Measurements from ENCODE around the gene TMEM192.
"Not testable (repeated sequence)": the region's sequence is repeated elsewhere in the genome, so short reads cannot be mapped to it uniquely, and the experiment has no call there.

The TMEM192 gene

DNA sequence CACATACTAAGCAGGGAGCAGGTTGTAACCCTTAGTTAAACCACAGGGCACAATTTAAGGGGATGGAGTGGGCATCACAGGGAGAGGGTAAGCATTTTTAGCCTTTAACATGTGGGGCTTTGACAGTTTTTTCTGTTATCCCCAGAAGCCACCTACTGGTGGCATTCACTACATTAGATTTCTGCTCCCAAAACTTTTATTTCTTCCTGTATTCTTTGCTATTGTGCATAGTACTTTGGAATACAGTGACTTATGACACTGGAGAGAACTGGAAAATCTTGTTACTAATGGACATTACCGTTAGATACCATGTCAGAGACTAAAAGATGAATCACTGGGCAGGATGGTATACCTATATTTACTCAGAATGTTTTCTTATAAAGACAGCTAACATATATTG is 51.7 kb downstream of the TMEM192 start:
- Histone ChIP-seq H3K4me3 (ENCODE audit: low read depth in 1 of 5, low read length in 5 of 5) (no peak overlapping the region), H3K27ac (ENCODE audit: low read depth, low read length) (no peak overlapping the region), H3K4me1 (ENCODE audit: control insufficient read depth in 5 of 5, insufficient read depth in 5 of 5, low read length in 5 of 5) (no peaks in the 10 kb centered on the region), H3K9ac (ENCODE audit: low read length in 5 of 5) (no peak overlapping the region), H3K9me3 (ENCODE audit: control insufficient read depth in 5 of 5, low read length in 5 of 5) (no peaks in the 10 kb centered on the region), H3K36me3 (ENCODE audit: control insufficient read depth in 5 of 5, insufficient read depth in 5 of 5, low read length in 5 of 5) (no peaks in the 10 kb centered on the region), H3K27me3 (ENCODE audit: control insufficient read depth in 5 of 5, insufficient read depth in 4 of 5, low read length in 5 of 5) (no peaks in the 10 kb centered on the region)

DNA sequence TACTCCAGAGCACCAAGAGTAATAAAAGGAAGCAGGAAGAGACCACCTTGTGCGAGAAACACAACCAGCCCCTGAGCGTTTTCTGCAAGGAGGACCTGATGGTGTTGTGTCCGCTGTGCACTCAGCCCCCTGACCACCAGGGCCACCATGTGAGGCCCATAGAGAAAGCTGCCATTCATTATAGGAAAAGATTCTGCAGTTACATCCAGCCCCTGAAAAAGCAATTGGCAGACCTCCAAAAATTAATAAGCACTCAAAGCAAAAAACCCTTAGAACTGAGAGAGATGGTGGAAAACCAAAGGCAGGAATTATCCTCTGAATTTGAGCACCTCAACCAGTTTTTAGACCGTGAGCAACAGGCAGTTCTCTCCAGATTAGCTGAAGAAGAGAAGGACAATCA is 53.3 kb downstream of the TMEM192 start:
- Histone ChIP-seq H3K4me3 (ENCODE audit: low read depth in 1 of 5, low read length in 5 of 5) (no peak overlapping the region), H3K36me3 (ENCODE audit: control insufficient read depth in 5 of 5, insufficient read depth in 5 of 5, low read length in 5 of 5) (no peaks in the 10 kb centered on the region), H3K27ac (ENCODE audit: low read depth, low read length) (no peak overlapping the region), H3K9me3 (ENCODE audit: control insufficient read depth in 5 of 5, low read length in 5 of 5) (no peaks in the 10 kb centered on the region), H3K4me1 (ENCODE audit: control insufficient read depth in 5 of 5, insufficient read depth in 5 of 5, low read length in 5 of 5) (no peaks in the 10 kb centered on the region), H3K9ac (ENCODE audit: low read length in 5 of 5) (no peak overlapping the region), H3K27me3 (ENCODE audit: control insufficient read depth in 5 of 5, insufficient read depth in 4 of 5, low read length in 5 of 5) (no peaks in the 10 kb centered on the region)

GRCh38 chr4:165058666-165059065 is 54.0 kb downstream of the TMEM192 start:
- H3K27me3 ChIP-seq (ENCODE audit: control insufficient read depth in 5 of 5, insufficient read depth in 4 of 5, low read length in 5 of 5), result no peaks in the 10 kb centered on the region
- no peak overlapping the region for H3K4me3 ChIP-seq (ENCODE audit: low read depth in 1 of 5, low read length in 5 of 5)
- H3K9ac ChIP-seq (ENCODE audit: low read length in 5 of 5), result no peak overlapping the region
- H3K36me3 ChIP-seq (ENCODE audit: control insufficient read depth in 5 of 5, insufficient read depth in 5 of 5, low read length in 5 of 5), result no peaks in the 10 kb centered on the region
- H3K4me1 ChIP-seq (ENCODE audit: control insufficient read depth in 5 of 5, insufficient read depth in 5 of 5, low read length in 5 of 5), result no peaks in the 10 kb centered on the region
- no peak overlapping the region for H3K27ac ChIP-seq (ENCODE audit: low read depth, low read length)
- no peaks in the 10 kb centered on the region for H3K9me3 ChIP-seq (ENCODE audit: control insufficient read depth in 5 of 5, low read length in 5 of 5)

DNA sequence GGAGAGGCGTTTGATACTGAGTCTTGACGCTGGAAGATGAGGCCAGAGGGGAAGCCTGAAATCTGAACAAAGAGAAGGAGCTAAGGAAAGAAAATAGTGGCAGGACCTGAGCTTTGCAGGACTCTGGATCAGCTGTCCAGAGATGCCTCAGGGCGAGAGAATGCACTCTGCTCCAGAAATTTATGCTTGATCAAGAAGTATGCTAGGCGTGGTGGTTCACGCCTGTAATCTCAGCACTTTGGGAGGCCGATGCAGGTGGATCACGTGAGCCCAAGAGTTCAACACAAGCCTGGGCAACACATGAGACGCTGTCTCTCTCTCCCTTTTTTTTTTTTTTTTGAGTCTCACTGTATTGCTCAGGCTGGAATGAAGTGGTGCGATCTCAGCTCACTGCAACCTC is 57.1 kb downstream of the TMEM192 start:
- no peak overlapping the region for H3K9ac ChIP-seq (ENCODE audit: low read length in 5 of 5)
- no peaks in the 10 kb centered on the region for H3K4me1 ChIP-seq (ENCODE audit: control insufficient read depth in 5 of 5, insufficient read depth in 5 of 5, low read length in 5 of 5)
- H3K27me3 ChIP-seq (ENCODE audit: control insufficient read depth in 5 of 5, insufficient read depth in 4 of 5, low read length in 5 of 5), result no peaks in the 10 kb centered on the region
- no peaks in the 10 kb centered on the region for H3K9me3 ChIP-seq (ENCODE audit: control insufficient read depth in 5 of 5, low read length in 5 of 5)
- H3K27ac ChIP-seq (ENCODE audit: low read depth, low read length), result no peak overlapping the region
- no peak overlapping the region for H3K4me3 ChIP-seq (ENCODE audit: low read depth in 1 of 5, low read length in 5 of 5)
- H3K36me3 ChIP-seq (ENCODE audit: control insufficient read depth in 5 of 5, insufficient read depth in 5 of 5, low read length in 5 of 5), result no peaks in the 10 kb centered on the region

DNA sequence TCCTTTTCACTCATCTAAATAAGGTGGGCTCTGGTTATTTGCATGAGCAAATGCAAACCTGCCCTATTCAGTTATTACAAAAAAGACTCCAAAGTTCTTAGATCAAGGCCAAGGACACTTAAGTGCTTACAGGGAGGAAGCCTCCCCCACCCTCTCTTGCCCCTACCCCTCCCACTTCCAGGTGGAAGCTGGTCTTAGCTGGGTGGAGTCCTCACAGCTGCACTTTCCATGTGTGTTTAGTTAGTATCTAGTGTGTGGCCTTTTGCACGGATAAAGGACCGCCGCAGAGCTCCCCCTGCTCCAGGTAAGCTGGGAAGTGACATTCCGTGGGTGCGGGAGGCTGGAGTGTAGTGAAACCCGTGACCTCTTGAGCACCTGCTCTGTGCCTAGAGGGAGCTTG is 59.0 kb downstream of the TMEM192 start, which contains the start of gene TRIM75:
TRIM75 (plus strand) TSS at position 222 of the 400 bp plus-strand sequence. CDS start 5,282 bp downstream, outside the sequence.
- Histone ChIP-seq H3K4me3 (ENCODE audit: low read depth in 1 of 5, low read length in 5 of 5) (no peak within 1 kb of the TSS), H3K9me3 (ENCODE audit: control insufficient read depth in 5 of 5, low read length in 5 of 5) (no peaks in the 10 kb centered on the region), H3K4me1 (ENCODE audit: control insufficient read depth in 5 of 5, insufficient read depth in 5 of 5, low read length in 5 of 5) (no peaks in the 10 kb centered on the region), H3K27ac (ENCODE audit: low read depth, low read length) (no peak within 1 kb of the TSS), H3K27me3 (ENCODE audit: control insufficient read depth in 5 of 5, insufficient read depth in 4 of 5, low read length in 5 of 5) (no peaks in the 10 kb centered on the region), H3K9ac (ENCODE audit: low read length in 5 of 5) (no peak within 1 kb of the TSS), H3K36me3 (ENCODE audit: control insufficient read depth in 5 of 5, insufficient read depth in 5 of 5, low read length in 5 of 5) (no peaks in the 10 kb centered on the region)

- Histone ChIP-seq H3K27me3 (ENCODE audit: control insufficient read depth in 5 of 5, insufficient read depth in 4 of 5, low read length in 5 of 5) (no peaks in the 10 kb centered on the region), H3K36me3 (ENCODE audit: control insufficient read depth in 5 of 5, insufficient read depth in 5 of 5, low read length in 5 of 5) (no peaks in the 10 kb centered on the region), H3K9me3 (ENCODE audit: control insufficient read depth in 5 of 5, low read length in 5 of 5) (no peaks in the 10 kb centered on the region), H3K4me1 (ENCODE audit: control insufficient read depth in 5 of 5, insufficient read depth in 5 of 5, low read length in 5 of 5) (no peaks in the 10 kb centered on the region), H3K4me3 (ENCODE audit: low read depth in 1 of 5, low read length in 5 of 5) (no peak overlapping the region), H3K9ac (ENCODE audit: low read length in 5 of 5) (no peak overlapping the region), H3K27ac (ENCODE audit: low read depth, low read length) (no peak overlapping the region)
Measured at GRCh38 chr4:165052627-165053026, 60.0 kb downstream of the TMEM192 start.

GRCh38 chr4:165048170-165048569 is 64.5 kb downstream of the TMEM192 start:
- H3K9me3 ChIP-seq (ENCODE audit: control insufficient read depth in 5 of 5, low read length in 5 of 5), result no peaks in the 10 kb centered on the region
- H3K4me3 ChIP-seq (ENCODE audit: low read depth in 1 of 5, low read length in 5 of 5), result no peak overlapping the region
- H3K36me3 ChIP-seq (ENCODE audit: control insufficient read depth in 5 of 5, insufficient read depth in 5 of 5, low read length in 5 of 5), result no peaks in the 10 kb centered on the region
- peaks cover 0 to 3% (median 0%) of the 10 kb centered on the region in 5 donors for H3K27me3 ChIP-seq (ENCODE audit: control insufficient read depth in 5 of 5, insufficient read depth in 4 of 5, low read length in 5 of 5)
- no peak overlapping the region for H3K27ac ChIP-seq (ENCODE audit: low read depth, low read length)
- no peaks in the 10 kb centered on the region for H3K4me1 ChIP-seq (ENCODE audit: control insufficient read depth in 5 of 5, insufficient read depth in 5 of 5, low read length in 5 of 5)
- no peak overlapping the region for H3K9ac ChIP-seq (ENCODE audit: low read length in 5 of 5)

DNA sequence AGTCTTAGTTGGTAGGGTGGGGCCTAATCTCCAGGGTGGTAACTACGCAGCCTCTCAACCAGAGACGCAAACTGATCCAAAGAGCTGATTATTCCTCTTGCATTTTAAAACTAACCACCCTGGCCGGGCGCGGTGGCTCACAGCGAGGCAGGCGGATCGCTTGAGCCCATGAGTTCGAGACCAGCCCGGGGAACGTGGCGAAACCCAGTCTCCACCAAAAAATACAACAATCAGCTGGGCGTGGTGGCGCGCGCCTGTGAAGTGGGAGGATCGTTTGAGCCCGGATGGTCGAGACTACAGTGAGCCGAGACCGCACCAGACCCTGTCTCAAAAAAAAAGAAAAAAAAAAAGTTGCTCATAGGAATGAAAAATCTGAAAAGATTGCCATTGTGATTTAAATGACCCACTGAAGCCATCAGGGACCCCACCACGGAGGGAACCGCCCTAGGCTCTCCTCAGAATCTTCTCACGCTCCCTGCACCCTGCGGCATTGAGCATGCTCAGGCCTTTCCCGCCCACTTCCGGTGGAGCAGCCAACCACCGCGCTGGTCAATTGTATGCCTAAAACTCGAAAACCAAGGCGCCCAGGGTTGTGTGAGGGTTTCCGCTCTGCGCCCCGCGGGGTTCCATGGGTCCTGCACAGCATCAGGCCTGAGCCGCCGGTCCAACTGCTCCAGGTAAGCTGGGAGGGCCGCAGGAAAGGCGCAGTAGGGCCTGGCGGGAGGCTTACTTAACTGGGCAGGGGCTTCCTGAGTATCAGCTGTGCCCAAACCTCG is 81.0 kb downstream of the TMEM192 start, which contains the start of gene TRIM60:
TRIM60 (plus strand) TSS at position 564 of the 776 bp plus-strand sequence. CDS start 8,074 bp downstream, outside the sequence.
- Histone ChIP-seq H3K27ac (ENCODE audit: low read depth, low read length) (no peak within 1 kb of the TSS), H3K4me3 (ENCODE audit: low read depth in 1 of 5, low read length in 5 of 5) (no peak within 1 kb of the TSS), H3K9ac (ENCODE audit: low read length in 5 of 5) (no peak within 1 kb of the TSS), H3K4me1 (ENCODE audit: control insufficient read depth in 5 of 5, insufficient read depth in 5 of 5, low read length in 5 of 5) (no peaks in the 10 kb centered on the region), H3K36me3 (ENCODE audit: control insufficient read depth in 5 of 5, insufficient read depth in 5 of 5, low read length in 5 of 5) (no peaks in the 10 kb centered on the region), H3K9me3 (ENCODE audit: control insufficient read depth in 5 of 5, low read length in 5 of 5) (peaks cover 0 to 3% (median 0%) of the 10 kb centered on the region in 5 donors), H3K27me3 (ENCODE audit: control insufficient read depth in 5 of 5, insufficient read depth in 4 of 5, low read length in 5 of 5) (peaks cover 0 to under 1% (median 0%) of the 10 kb centered on the region in 5 donors)

GRCh38 chr4:165027762-165028402 is 84.8 kb downstream of the TMEM192 start:
- no peaks in the 10 kb centered on the region for H3K4me1 ChIP-seq (ENCODE audit: control insufficient read depth in 5 of 5, insufficient read depth in 5 of 5, low read length in 5 of 5)
- H3K9ac ChIP-seq (ENCODE audit: low read length in 5 of 5), result no peak overlapping the region
- peaks cover 0 to 2% (median 0%) of the 10 kb centered on the region in 5 donors for H3K27me3 ChIP-seq (ENCODE audit: control insufficient read depth in 5 of 5, insufficient read depth in 4 of 5, low read length in 5 of 5)
- no peak overlapping the region for H3K27ac ChIP-seq (ENCODE audit: low read depth, low read length)
- H3K9me3 ChIP-seq (ENCODE audit: control insufficient read depth in 5 of 5, low read length in 5 of 5), result peaks cover 0 to 3% (median 0%) of the 10 kb centered on the region in 5 donors
- no peaks in the 10 kb centered on the region for H3K36me3 ChIP-seq (ENCODE audit: control insufficient read depth in 5 of 5, insufficient read depth in 5 of 5, low read length in 5 of 5)
- H3K4me3 ChIP-seq (ENCODE audit: low read depth in 1 of 5, low read length in 5 of 5), result no peak overlapping the region

- H3K36me3 ChIP-seq (ENCODE audit: control insufficient read depth in 5 of 5, insufficient read depth in 5 of 5, low read length in 5 of 5); H3K27me3 ChIP-seq (ENCODE audit: control insufficient read depth in 5 of 5, insufficient read depth in 4 of 5, low read length in 5 of 5); H3K27ac ChIP-seq (ENCODE audit: low read depth, low read length): not testable (repeated sequence)
Measured at GRCh38 chr4:165025782-165026181, 86.9 kb downstream of the TMEM192 start.

More at GRCh38 chr4:165025782-165026181, 86.9 kb downstream of the TMEM192 start:
- not testable (repeated sequence) for H3K4me3 ChIP-seq (ENCODE audit: low read depth in 1 of 5, low read length in 5 of 5); H3K4me1 ChIP-seq (ENCODE audit: control insufficient read depth in 5 of 5, insufficient read depth in 5 of 5, low read length in 5 of 5); H3K9ac ChIP-seq (ENCODE audit: low read length in 5 of 5); H3K9me3 ChIP-seq (ENCODE audit: control insufficient read depth in 5 of 5, low read length in 5 of 5)
